A549 (cell line): Measurements from ENCODE around the gene HOGA1. TPM values are rescaled to one million over a fixed set of nuclear protein-coding genes. Genes with fewer than 3 reads are reported as not detected.

Source experiments
- ATAC-seq, 2 experiments: fragments of 200-7000 bp in 1 of 2; fragments of >200 bp in 1 of 2; cut with Nextera tagmentation in 1 of 2; cut with Tn5 transposase in 1 of 2; 3 replicates each; pipeline versions ENCODE4 v1.8.0 to v1.9.1; 2018 to 2020; ENCODE audit warnings: mild to moderate bottlenecking in 1 of 2, moderate library complexity in 1 of 2
- CTCF ChIA-PET: fragments of 300-600 bp; sonication (Branson Sonifier 250); formaldehyde crosslinking; extraction: SDS; loops from one replicate; lab custom pipeline; 2021; ENCODE audit warnings: antibody characterized with exemption, inconsistent platforms; lab: Yijun Ruan, JAX
- POLR2A ChIA-PET: fragments of 350-600 bp; formaldehyde crosslinking; extraction: SDS; loops from one replicate; lab custom pipeline; 2021; ENCODE audit warnings: antibody characterized with exemption, inconsistent platforms; lab: Yijun Ruan, JAX
- DNase-seq, 2 experiments: peaks; one replicate each; pipeline versions ENCODE4 v3.0.0 to v3.0.0-alpha.2; 2011 to 2016; ENCODE audit warnings: low read depth in 1 of 2, low spot score in 1 of 2
- FAIRE-seq: peaks from 2 replicates; lab custom pipeline; 2011; peaks lifted over from hg19 to GRCh38; lab: Jason Lieb, UNC
- H3K27ac ChIP-seq, 2 experiments: fragments of >200 bp; sonication (Bioruptor Twin); formaldehyde crosslinking; 3 replicates each; pipeline ENCODE4 v1.5.1; 2016 to 2017
- H3K4me1 ChIP-seq: fragments of >200 bp; sonication (Bioruptor Twin); formaldehyde crosslinking; 3 replicates; pipeline ENCODE4 v1.6.1; 2016
- H3K4me2 ChIP-seq: fragments of >200 bp; sonication (Bioruptor Twin); formaldehyde crosslinking; 3 replicates; pipeline ENCODE4 v1.6.1; 2016
- H3K4me3 ChIP-seq: fragments of >200 bp; sonication (Bioruptor Twin); formaldehyde crosslinking; 3 replicates; pipeline ENCODE4 v1.5.1; 2016
- H3K9me3 ChIP-seq: fragments of >200 bp; sonication (Bioruptor Twin); formaldehyde crosslinking; 3 replicates; pipeline ENCODE4 v1.6.1; 2016
- BCL3 ChIP-seq: fragments of >200 bp; sonication (Bioruptor Twin); formaldehyde crosslinking; IDR thresholded peaks from 3 replicates; pipeline ENCODE4 v1.6.1; 2016
- CBX2 ChIP-seq: fragments of 200-600 bp; sonication (generic); IDR thresholded peaks from 2 replicates; pipeline ENCODE4 v1.6.1; 2016; ENCODE audit warnings: low read depth, mild to moderate bottlenecking, borderline replicate concordance
- CHD2 ChIP-seq: fragments of 150-350 bp; IDR thresholded peaks from 2 replicates; pipeline ENCODE4 v1.6.1; 2014; ENCODE audit warnings: low read length; ENCODE audit not compliant: partially characterized antibody
- CHD4 ChIP-seq: fragments of 200-600 bp; sonication (generic); IDR thresholded peaks from 2 replicates; pipeline ENCODE4 v1.6.1; 2016; ENCODE audit warnings: antibody characterized with exemption, mild to moderate bottlenecking, borderline replicate concordance
- EHMT2 ChIP-seq: fragments of 200-600 bp; sonication (generic); IDR thresholded peaks from 2 replicates; pipeline ENCODE4 v1.6.1; 2016; ENCODE audit warnings: antibody characterized with exemption, low read depth, mild to moderate bottlenecking, moderate library complexity
- ESRRA ChIP-seq: fragments of 150-350 bp; IDR thresholded peaks from 2 replicates; pipeline ENCODE4 v1.6.1; 2014; ENCODE audit warnings: mild to moderate bottlenecking, low read length, borderline replicate concordance
- HEYL ChIP-seq: fragments of 250-450 bp; sonication (Bioruptor Pico); IDR thresholded peaks from 2 replicates; pipeline ENCODE4 v1.8.0; 2021; ENCODE audit warnings: mild to moderate bottlenecking, moderate library complexity
- HOXB5 ChIP-seq: fragments of 250-450 bp; sonication (Bioruptor Pico); IDR thresholded peaks from 2 replicates; pipeline ENCODE4 v1.5.0; 2020; ENCODE audit warnings: mild to moderate bottlenecking, moderate library complexity
- JUN ChIP-seq, 2 experiments: fragments of >200 bp; sonication (Bioruptor Twin); formaldehyde crosslinking; IDR thresholded peaks; 2 replicates in 1 of 2; 3 replicates in 1 of 2; pipeline ENCODE4 v1.6.1; 2016 to 2017
- JUNB ChIP-seq: fragments of >200 bp; sonication (Bioruptor Twin); formaldehyde crosslinking; IDR thresholded peaks from 2 replicates; pipeline ENCODE4 v1.6.1; 2016
- MAFK ChIP-seq: fragments of 450-650 bp; IDR thresholded peaks from 2 replicates; pipeline ENCODE4 v1.6.1; 2014; ENCODE audit not compliant: partially characterized antibody
- MYC ChIP-seq: IDR thresholded peaks from 2 replicates; pipeline ENCODE4 v1.6.1; 2012; ENCODE audit warnings: mild to moderate bottlenecking, inconsistent platforms, low read length, improper control_type of control experiment, borderline replicate concordance
- NFE2L2 ChIP-seq: fragments of 150-350 bp; conservative IDR thresholded peaks from 2 replicates; pipeline ENCODE4 v1.6.1; 2014; ENCODE audit warnings: low read length
- POLR2A ChIP-seq: IDR thresholded peaks from 2 replicates; pipeline ENCODE4 v1.6.1; 2012; ENCODE audit warnings: mild to moderate bottlenecking, low read length
- RAD21 ChIP-seq, 2 experiments: fragments of >200 bp in 1 of 2; sonication (Bioruptor Twin) in 1 of 2; formaldehyde crosslinking in 1 of 2; IDR thresholded peaks in 1 of 2; conservative IDR thresholded peaks in 1 of 2; 2 replicates in 1 of 2; 3 replicates in 1 of 2; pipeline ENCODE4 v1.6.1; 2012 to 2018; ENCODE audit warnings: inconsistent platforms in 1 of 2
- REST ChIP-seq: fragments of 200-600 bp; sonication (generic); IDR thresholded peaks from 2 replicates; pipeline ENCODE4 v1.6.1; 2016; ENCODE audit warnings: antibody characterized with exemption, mild to moderate bottlenecking, moderate library complexity
- RNF2 ChIP-seq: fragments of 200-600 bp; sonication (generic); IDR thresholded peaks from 2 replicates; pipeline ENCODE4 v1.6.1; 2016; ENCODE audit warnings: low read depth, mild to moderate bottlenecking, antibody characterized with exemption, moderate library complexity, borderline replicate concordance
- SMC3 ChIP-seq: fragments of >200 bp; sonication (Bioruptor Twin); formaldehyde crosslinking; IDR thresholded peaks from 3 replicates; pipeline ENCODE4 v1.6.1; 2018; ENCODE audit warnings: inconsistent platforms
- ZC3H11A ChIP-seq: fragments of 450-650 bp; IDR thresholded peaks from 2 replicates; pipeline ENCODE4 v1.6.1; 2014; ENCODE audit warnings: antibody characterized with exemption, mild to moderate bottlenecking
- ZNF302 ChIP-seq: fragments of 250-450 bp; sonication (Bioruptor Pico); IDR thresholded peaks from 2 replicates; pipeline ENCODE4 v1.9.0; 2021; ENCODE audit warnings: inconsistent platforms, mild to moderate bottlenecking, moderate library complexity
- WGBS: methylation state at CpG from one replicate; pipeline ENCODE4 v1.1.6; 2017; ENCODE audit errors: missing lambda C conversion rate; 5-methylcytosine and 5-hydroxymethylcytosine counted together
- polyA plus RNA-seq, 4 experiments: library from polyadenylated mRNA; depleted of rRNA in 3 of 4; stranded (reverse); fragments of >200 nt; fragmentation: RNase III in 1 of 4; extraction: RNeasy Plus Mini Kit Qiagen cat#74134 plus additional on column Dnase treatment in 1 of 4; gene quantifications; 2 replicates in 3 of 4; 3 replicates in 1 of 4; pipeline ENCODE4 v1.2.3, GENCODE V29; 2011 to 2017
- TF ChIP-seq, protein P1 (sequence below): fragments of >200 bp; sonication (Bioruptor Twin); formaldehyde crosslinking; IDR thresholded peaks from 2 replicates; pipeline ENCODE4 v1.6.1; 2016

The HOGA1 gene
- polyA plus RNA-seq, 2 of the 4 experiments (the other 2 are of a cell fraction), result 2.0 to 3.1 TPM

DNA sequence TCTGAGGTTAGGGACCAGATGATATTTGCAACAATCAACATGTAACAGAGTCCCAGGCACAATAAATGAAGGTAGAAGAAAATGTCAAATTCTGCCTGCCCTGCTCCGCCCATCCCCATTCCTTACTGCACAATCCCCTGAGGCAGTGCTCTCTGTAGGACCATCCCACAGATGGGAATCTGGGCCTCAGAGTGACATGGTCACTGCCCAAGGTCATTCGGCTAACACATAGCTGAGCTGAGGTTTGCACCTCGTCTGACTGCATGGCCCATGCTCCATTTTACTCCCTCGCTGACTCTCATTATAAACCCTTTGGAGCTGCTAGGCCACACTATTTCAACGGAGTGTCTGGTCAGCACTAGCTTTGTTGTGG, 1.2 kb downstream of the HOGA1 start:
- DNase-seq (no peak), FAIRE-seq (no peak), ATAC-seq (no peak)
- peak overlapping the region; percentile 77 for H3K4me2 ChIP-seq
- CTCF ChIA-PET, result interaction anchor here (1.1 to 39.7 kb wide), 3 partner anchors 5 to 33 kb away, joined by 3 to 1048 read pairs (median 1048); partner anchors contain the start of genes ANKRD2, C10orf62 and HOGA1
- peaks cover 26% of the 10 kb centered on the region for H3K4me1 ChIP-seq
- TF ChIP-seq, protein P1, sequence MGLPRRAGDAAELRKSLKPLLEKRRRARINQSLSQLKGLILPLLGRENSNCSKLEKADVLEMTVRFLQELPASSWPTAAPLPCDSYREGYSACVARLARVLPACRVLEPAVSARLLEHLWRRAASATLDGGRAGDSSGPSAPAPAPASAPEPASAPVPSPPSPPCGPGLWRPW, result no peak
- TF ChIP-seq CHD4 (no peak), MYC (no peak)
- WGBS, result 89% methylated on average over 5 of the region's 5 CpGs
- H3K9me3 ChIP-seq, result no peaks in the 10 kb centered on the region
- POLR2A ChIA-PET, result no interaction called here
- H3K27ac ChIP-seq, result peak overlapping the region; percentile 75 to 80; a peak in 4 of 6 replicates
- no peak overlapping the region for H3K4me3 ChIP-seq

DNA sequence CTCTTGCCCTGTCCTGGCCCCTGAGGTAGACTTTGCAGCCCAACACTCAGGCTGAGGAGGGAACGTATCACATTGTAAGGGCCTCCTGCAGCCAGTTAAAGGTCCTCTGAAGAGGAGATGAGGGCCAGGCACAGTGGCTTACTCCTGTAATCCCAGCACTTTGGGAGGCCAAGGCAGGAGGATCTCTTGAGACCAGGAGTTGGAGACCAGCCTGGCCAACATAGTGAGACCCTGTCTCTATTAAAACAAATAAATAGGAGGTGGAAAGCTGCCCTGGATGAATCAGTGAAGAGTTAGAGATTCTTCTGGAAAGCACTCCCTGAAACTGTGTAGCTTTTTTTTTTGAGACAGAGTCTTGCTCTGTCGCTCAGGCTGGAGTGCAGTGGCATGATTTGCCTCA, 3.0 kb downstream of the HOGA1 start:
- ChIA-PET CTCF (interaction anchor here (0.8 to 39.7 kb wide), 3 partner anchors 7 to 126 kb away, joined by 3 to 1048 read pairs (median 1048); partner anchors contain the start of genes ANKRD2, C10orf62 and HOGA1), POLR2A (no interaction called here)
- no peak overlapping the region for H3K4me3 ChIP-seq

More for the DNA sequence above, 3.0 kb downstream of the HOGA1 start:
- ATAC-seq, result no peak
- TF ChIP-seq, protein P1, result no peak
- TF ChIP-seq HOXB5 (CRISPR knock-in tag), result no peak
- TF ChIP-seq POLR2A, result no peak
- no peak for TF ChIP-seq ZC3H11A
- TF ChIP-seq BCL3, result no peak
- no peak for TF ChIP-seq JUN (IDR thresholded peaks at IDR 0.05)
- no peak for TF ChIP-seq RNF2
- no peak for TF ChIP-seq NFE2L2
- TF ChIP-seq MAFK, result no peak
- no peak for TF ChIP-seq JUNB
- no peak for TF ChIP-seq ZNF302 (CRISPR knock-in tag)
- TF ChIP-seq CBX2, result no peak
- TF ChIP-seq RAD21 (conservative IDR thresholded peaks at IDR 0.05 in 1 of 2, IDR thresholded peaks at IDR 0.05 in 1 of 2), result no peak
- TF ChIP-seq REST, result no peak
- TF ChIP-seq HEYL (CRISPR knock-in tag), result no peak
- TF ChIP-seq CHD2, result no peak
- no peak for TF ChIP-seq EHMT2
- no peak for TF ChIP-seq ESRRA
- TF ChIP-seq SMC3, result no peak
- Histone ChIP-seq H3K4me1 (peaks cover 26% of the 10 kb centered on the region), H3K27ac (peak overlapping the region; percentile 6 to 7; a peak in 3 of 6 replicates), H3K4me2 (no peak overlapping the region), H3K9me3 (no peaks in the 10 kb centered on the region)
- no peak for DNase-seq
- 100% methylated on average over 2 of the region's 2 CpGs for WGBS
- FAIRE-seq, result no peak
